Sigmoid colon (tissue), 4 donors: ENCODE data around the gene IPPK.

Source experiments
- POLR2A ChIP-seq, 2 donors: fragments of 450-650 bp; IDR thresholded peaks; one replicate each; pipeline ENCODE4 v1.6.1; 2016; ENCODE audit warnings: antibody characterized with exemption in 2 of 2, mild to moderate bottlenecking in 2 of 2, moderate library complexity in 2 of 2
- POLR2AphosphoS5 ChIP-seq, 4 donors: sonication (generic); formaldehyde crosslinking; IDR thresholded peaks; one replicate each; pipeline ENCODE4 v1.6.1; 2017; ENCODE audit warnings: antibody characterized with exemption in 4 of 4
- TF ChIP-seq, protein P1 (sequence below), 4 experiments: fragments of 450-650 bp in 3 of 4; fragments of 200-600 bp in 1 of 4; IDR thresholded peaks; one replicate each; pipeline ENCODE4 v1.5.1; 2016 to 2019; ENCODE audit warnings: antibody characterized with exemption in 4 of 4, mild to moderate bottlenecking in 3 of 4, moderate library complexity in 2 of 4

- TF ChIP-seq, protein P1, sequence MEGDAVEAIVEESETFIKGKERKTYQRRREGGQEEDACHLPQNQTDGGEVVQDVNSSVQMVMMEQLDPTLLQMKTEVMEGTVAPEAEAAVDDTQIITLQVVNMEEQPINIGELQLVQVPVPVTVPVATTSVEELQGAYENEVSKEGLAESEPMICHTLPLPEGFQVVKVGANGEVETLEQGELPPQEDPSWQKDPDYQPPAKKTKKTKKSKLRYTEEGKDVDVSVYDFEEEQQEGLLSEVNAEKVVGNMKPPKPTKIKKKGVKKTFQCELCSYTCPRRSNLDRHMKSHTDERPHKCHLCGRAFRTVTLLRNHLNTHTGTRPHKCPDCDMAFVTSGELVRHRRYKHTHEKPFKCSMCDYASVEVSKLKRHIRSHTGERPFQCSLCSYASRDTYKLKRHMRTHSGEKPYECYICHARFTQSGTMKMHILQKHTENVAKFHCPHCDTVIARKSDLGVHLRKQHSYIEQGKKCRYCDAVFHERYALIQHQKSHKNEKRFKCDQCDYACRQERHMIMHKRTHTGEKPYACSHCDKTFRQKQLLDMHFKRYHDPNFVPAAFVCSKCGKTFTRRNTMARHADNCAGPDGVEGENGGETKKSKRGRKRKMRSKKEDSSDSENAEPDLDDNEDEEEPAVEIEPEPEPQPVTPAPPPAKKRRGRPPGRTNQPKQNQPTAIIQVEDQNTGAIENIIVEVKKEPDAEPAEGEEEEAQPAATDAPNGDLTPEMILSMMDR (IDR thresholded peaks at IDR 0.05) = no peak
- no peak for TF ChIP-seq POLR2A (IDR thresholded peaks at IDR 0.05)
- TF ChIP-seq POLR2AphosphoS5 (IDR thresholded peaks at IDR 0.05) = no peak
Observed at GRCh38 chr9:92617195-92617813, 52.6 kb downstream of the IPPK start.
